ENCODE results near the gene TSPAN15. TPM values are rescaled to one million over a fixed set of nuclear protein-coding genes. Genes with fewer than 3 reads are reported as not detected.

Gene TSPAN15
- total and polyA plus RNA-seq, 2 experiments from 2014 or later = 0.34 TPM; not detected in 1

DNA sequence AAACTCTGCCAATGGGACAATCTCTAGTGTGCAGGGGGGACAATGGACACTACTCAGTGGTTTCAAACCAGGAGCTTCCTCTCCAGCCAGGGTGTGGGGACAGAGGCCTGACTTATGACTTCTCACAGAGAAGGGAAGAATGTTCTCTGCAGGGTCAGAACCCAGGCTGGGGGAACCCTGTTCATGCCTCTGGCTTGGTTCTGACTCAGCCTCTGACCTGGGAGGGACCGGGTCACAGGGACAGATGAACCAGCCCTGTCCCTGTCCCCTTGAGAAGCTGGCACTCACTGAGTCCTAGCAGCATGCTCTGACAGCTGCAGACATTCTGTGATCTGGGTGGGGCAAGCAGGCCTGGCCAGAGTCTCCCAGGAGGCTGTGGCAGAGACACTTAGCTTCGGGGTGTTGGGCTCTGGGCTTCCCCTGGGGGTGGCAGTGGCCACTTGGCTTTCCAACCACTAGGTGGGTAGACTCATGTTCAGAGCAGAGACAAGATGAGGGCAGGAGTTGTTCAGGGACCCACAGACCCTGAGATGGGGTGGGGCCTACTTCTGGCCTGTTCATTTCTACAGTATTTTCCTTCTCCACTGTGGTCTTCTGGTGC, 13.6 kb downstream of the TSPAN15 start:
- Histone ChIP-seq H3F3A (ENCODE audit: insufficient read depth) (no peaks in the 10 kb centered on the region), H3K27ac (no peak overlapping the region), H3K27me3 (replicated peaks; ENCODE audit: insufficient read depth) (0 out of 2 replicates have a peak, but pooled peaks cover 3% of the 10 kb centered on the region), H3K79me2 (ENCODE audit: insufficient read depth) (no peaks in the 10 kb centered on the region), H3K4me3 (no peak overlapping the region), H3K9me3 (ENCODE audit: low read depth) (no peaks in the 10 kb centered on the region), H3K4me2 (ENCODE audit: unreplicated experiment) (no peak overlapping the region), H3K36me3 (ENCODE audit: low read depth) (no peaks in the 10 kb centered on the region), H3K9ac (no peak overlapping the region), H2AFZ (no peak overlapping the region), H4K20me1 (ENCODE audit: insufficient read depth) (no peaks in the 10 kb centered on the region), H3K9me2 (ENCODE audit: insufficient read depth) (no peaks in the 10 kb centered on the region), H3K4me1 (ENCODE audit: insufficient read depth) (no peaks in the 10 kb centered on the region)
- WGBS, 2 experiments (ENCODE audit: low coverage in 1 of 2, low lambda C conversion rate in 2 of 2, missing lambda C conversion rate in 2 of 2) = 28 to 41% methylated on average over 2 of the region's 2 CpGs
- in situ Hi-C loops (cut with MboI) = no loop called here
- DNase-seq = no peak
- TF ChIP-seq EZH2 (IDR thresholded peaks at IDR 0.05; ENCODE audit: insufficient read depth, poor library complexity, severe bottlenecking) = no peak

- H3K27ac ChIP-seq = no peak overlapping the region
- H3K4me2 ChIP-seq (ENCODE audit: unreplicated experiment) = no peak overlapping the region
- no peaks in the 10 kb centered on the region for H3K79me2 ChIP-seq (ENCODE audit: insufficient read depth)
- in situ Hi-C loops (cut with MboI) = no loop called here
- no peak overlapping the region for H3K4me3 ChIP-seq
- no peak overlapping the region for H2AFZ ChIP-seq
- no peaks in the 10 kb centered on the region for H3F3A ChIP-seq (ENCODE audit: insufficient read depth)
- no peaks in the 10 kb centered on the region for H3K9me2 ChIP-seq (ENCODE audit: insufficient read depth)
- no peaks in the 10 kb centered on the region for H4K20me1 ChIP-seq (ENCODE audit: insufficient read depth)
- no peaks in the 10 kb centered on the region for H3K4me1 ChIP-seq (ENCODE audit: insufficient read depth)
- H3K27me3 ChIP-seq (replicated peaks; ENCODE audit: insufficient read depth) = 0 out of 2 replicates have a peak, but pooled peaks cover 4% of the 10 kb centered on the region
- no peaks in the 10 kb centered on the region for H3K36me3 ChIP-seq (ENCODE audit: low read depth)
- H3K9ac ChIP-seq = no peak overlapping the region
- no peak for DNase-seq
- TF ChIP-seq EZH2phosphoT487 (IDR thresholded peaks at IDR 0.05; ENCODE audit: insufficient read depth, low read depth) = no peak
- WGBS, 2 experiments (ENCODE audit: low coverage in 1 of 2, low lambda C conversion rate in 2 of 2, missing lambda C conversion rate in 2 of 2) = 87 to 91% methylated on average over 9 of the region's 9 CpGs
- H3K9me3 ChIP-seq (ENCODE audit: low read depth) = no peaks in the 10 kb centered on the region
Measured at GRCh38 chr10:69465457-69466157, 14.3 kb downstream of the TSPAN15 start.

GRCh38 chr10:69466158-69466490, 14.9 kb downstream of the TSPAN15 start:
- 47 to 58% methylated on average over 5 of the region's 5 CpGs for WGBS, 2 experiments (ENCODE audit: low coverage in 1 of 2, low lambda C conversion rate in 2 of 2, missing lambda C conversion rate in 2 of 2)

DNA sequence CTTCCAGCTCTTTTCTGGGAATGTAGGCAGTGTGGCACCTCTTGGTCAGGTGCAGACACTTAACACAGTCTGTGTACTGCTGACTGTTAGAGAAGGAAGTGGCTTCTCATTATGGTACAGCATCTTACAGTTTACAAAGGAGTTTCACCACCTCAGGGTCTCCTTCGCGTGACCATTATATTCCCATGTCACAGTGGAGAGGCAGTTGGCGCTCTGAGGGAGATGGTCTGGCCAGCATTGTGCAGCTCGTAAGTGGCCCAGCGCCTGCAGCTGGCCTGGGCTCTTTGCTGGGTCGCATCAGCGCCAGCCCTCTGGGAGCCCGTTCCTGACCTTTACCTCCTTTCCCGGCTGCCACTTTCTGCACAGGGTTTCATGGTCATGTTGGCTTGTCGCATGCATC, 15.4 kb downstream of the TSPAN15 start:
- H3K79me2 ChIP-seq (ENCODE audit: insufficient read depth) = no peaks in the 10 kb centered on the region
- no peaks in the 10 kb centered on the region for H3K9me2 ChIP-seq (ENCODE audit: insufficient read depth)
- H3K9ac ChIP-seq = no peak overlapping the region
- no peak for TF ChIP-seq EZH2phosphoT487 (IDR thresholded peaks at IDR 0.05; ENCODE audit: insufficient read depth, low read depth)
- TF ChIP-seq EZH2 (IDR thresholded peaks at IDR 0.05; ENCODE audit: insufficient read depth, poor library complexity, severe bottlenecking) = no peak
- H4K20me1 ChIP-seq (ENCODE audit: insufficient read depth) = no peaks in the 10 kb centered on the region
- DNase-seq = no peak
- no peaks in the 10 kb centered on the region for H3F3A ChIP-seq (ENCODE audit: insufficient read depth)
- in situ Hi-C loops (cut with MboI) = no loop called here
- 79 to 88% methylated on average over 10 of the region's 10 CpGs for WGBS, 2 experiments (ENCODE audit: low coverage in 1 of 2, low lambda C conversion rate in 2 of 2, missing lambda C conversion rate in 2 of 2)
- 0 out of 2 replicates have a peak, but pooled peaks cover 6% of the 10 kb centered on the region for H3K27me3 ChIP-seq (replicated peaks; ENCODE audit: insufficient read depth)
- no peaks in the 10 kb centered on the region for H3K9me3 ChIP-seq (ENCODE audit: low read depth)
- H3K4me2 ChIP-seq (ENCODE audit: unreplicated experiment) = no peak overlapping the region
- H2AFZ ChIP-seq = no peak overlapping the region
- no peaks in the 10 kb centered on the region for H3K36me3 ChIP-seq (ENCODE audit: low read depth)
- H3K4me3 ChIP-seq = no peak overlapping the region
- H3K27ac ChIP-seq = no peak overlapping the region
- no peaks in the 10 kb centered on the region for H3K4me1 ChIP-seq (ENCODE audit: insufficient read depth)

More at GRCh38 chr10:69466158-69466490, 14.9 kb downstream of the TSPAN15 start:
- Histone ChIP-seq H3K9me3 (ENCODE audit: low read depth) (no peaks in the 10 kb centered on the region), H3K9me2 (ENCODE audit: insufficient read depth) (no peaks in the 10 kb centered on the region), H3K27me3 (replicated peaks; ENCODE audit: insufficient read depth) (0 out of 2 replicates have a peak, but pooled peaks cover 4% of the 10 kb centered on the region), H3K36me3 (ENCODE audit: low read depth) (no peaks in the 10 kb centered on the region), H2AFZ (no peak overlapping the region), H3K9ac (no peak overlapping the region), H3K4me2 (ENCODE audit: unreplicated experiment) (no peak overlapping the region), H3K27ac (no peak overlapping the region), H3F3A (ENCODE audit: insufficient read depth) (no peaks in the 10 kb centered on the region), H3K4me1 (ENCODE audit: insufficient read depth) (no peaks in the 10 kb centered on the region), H4K20me1 (ENCODE audit: insufficient read depth) (no peaks in the 10 kb centered on the region), H3K4me3 (no peak overlapping the region), H3K79me2 (ENCODE audit: insufficient read depth) (no peaks in the 10 kb centered on the region)
- TF ChIP-seq EZH2phosphoT487 (IDR thresholded peaks at IDR 0.05; ENCODE audit: insufficient read depth, low read depth) = no peak
- no peak for TF ChIP-seq EZH2 (IDR thresholded peaks at IDR 0.05; ENCODE audit: insufficient read depth, poor library complexity, severe bottlenecking)
- no peak for DNase-seq
- in situ Hi-C loops (cut with MboI) = no loop called here

Measured in GM23248 (cell line).